ENCODE measurements around the gene STX18. TPM values are rescaled to one million over a fixed set of nuclear protein-coding genes. Genes with fewer than 3 reads are reported as not detected.

The STX18 gene
- total RNA-seq, 1 donor from 2014 or later = 15.1 TPM

DNA sequence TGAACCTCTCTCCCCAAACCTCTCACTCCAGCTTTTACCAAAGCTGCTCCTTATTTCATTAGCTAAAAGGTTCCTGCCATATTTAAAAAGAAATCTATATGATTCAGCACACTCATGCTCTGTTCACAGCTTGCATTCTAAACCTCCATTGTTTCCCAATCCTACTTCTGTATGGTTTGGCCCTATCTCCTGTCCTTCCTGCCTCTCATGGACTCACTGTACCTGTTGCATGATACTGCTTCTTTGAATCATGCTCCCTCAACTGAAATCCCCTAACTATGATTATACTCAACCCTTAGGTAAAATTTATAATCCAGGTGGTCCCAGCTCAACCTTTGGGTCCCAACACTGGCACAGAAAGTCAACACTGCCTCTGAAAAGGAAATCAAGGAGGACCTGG lies 6.3 kb downstream of the STX18 start:
- Histone ChIP-seq H3K27me3 (ENCODE audit: control insufficient read depth in 3 of 3, insufficient read depth in 3 of 3, low read length in 3 of 3) (no peaks in the 10 kb centered on the region), H3K4me3 (ENCODE audit: low read length in 3 of 3) (no peak overlapping the region), H3K27ac (ENCODE audit: low read depth, low read length) (no peak overlapping the region), H3K36me3 (ENCODE audit: control insufficient read depth in 3 of 3, insufficient read depth in 3 of 3, low read length in 3 of 3) (no peaks in the 10 kb centered on the region), H3K4me1 (ENCODE audit: control insufficient read depth in 3 of 3, insufficient read depth in 3 of 3, low read length in 3 of 3) (peaks cover 12 to 13% (median 12%) of the 10 kb centered on the region in 3 donors), H3K9me3 (ENCODE audit: control insufficient read depth in 3 of 3, low read length in 3 of 3) (no peaks in the 10 kb centered on the region), H3K9ac (ENCODE audit: low read depth in 1 of 3, low read length in 3 of 3) (no peak overlapping the region)

DNA sequence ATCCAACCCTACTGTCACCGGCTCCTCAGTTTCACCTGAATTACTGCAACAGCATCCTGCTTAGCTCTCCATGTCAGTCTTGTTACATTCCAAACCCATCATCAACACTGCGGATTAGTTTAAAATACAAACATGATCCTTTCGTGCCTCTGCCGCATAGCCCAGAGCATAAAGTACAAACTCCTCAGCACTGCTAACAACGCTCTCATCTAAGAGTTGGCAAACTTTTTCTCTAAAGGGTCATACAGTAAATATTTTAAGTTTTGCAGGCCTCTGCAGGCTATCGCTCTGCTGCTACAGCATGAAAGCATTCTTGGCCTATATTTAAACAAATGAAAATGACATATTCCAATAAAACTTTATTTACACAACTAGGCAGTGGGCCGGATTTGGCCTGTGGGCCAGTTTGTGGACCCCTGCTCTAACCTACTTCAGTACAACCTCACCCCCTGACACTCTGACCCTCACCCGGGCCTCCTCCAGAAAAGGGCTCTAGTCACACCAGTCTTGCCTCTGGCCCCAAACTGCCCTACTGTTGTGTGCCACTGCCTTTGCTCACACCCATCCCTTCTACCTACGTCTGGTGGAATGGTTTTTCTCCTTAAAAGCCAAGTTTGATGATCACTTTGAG lies 7.2 kb downstream of the STX18 start:
- Histone ChIP-seq H3K9ac (ENCODE audit: low read depth in 1 of 3, low read length in 3 of 3) (no peak overlapping the region), H3K36me3 (ENCODE audit: control insufficient read depth in 3 of 3, insufficient read depth in 3 of 3, low read length in 3 of 3) (no peaks in the 10 kb centered on the region), H3K4me1 (ENCODE audit: control insufficient read depth in 3 of 3, insufficient read depth in 3 of 3, low read length in 3 of 3) (peaks cover 3 to 4% (median 4%) of the 10 kb centered on the region in 3 donors), H3K9me3 (ENCODE audit: control insufficient read depth in 3 of 3, low read length in 3 of 3) (no peaks in the 10 kb centered on the region), H3K27me3 (ENCODE audit: control insufficient read depth in 3 of 3, insufficient read depth in 3 of 3, low read length in 3 of 3) (no peaks in the 10 kb centered on the region), H3K27ac (ENCODE audit: low read depth, low read length) (no peak overlapping the region), H3K4me3 (ENCODE audit: low read length in 3 of 3) (no peak overlapping the region)

GRCh38 chr4:4533461-4534169 lies 8.2 kb downstream of the STX18 start:
- Histone ChIP-seq H3K9me3 (ENCODE audit: control insufficient read depth in 3 of 3, low read length in 3 of 3) (no peaks in the 10 kb centered on the region), H3K27me3 (ENCODE audit: control insufficient read depth in 3 of 3, insufficient read depth in 3 of 3, low read length in 3 of 3) (no peaks in the 10 kb centered on the region), H3K36me3 (ENCODE audit: control insufficient read depth in 3 of 3, insufficient read depth in 3 of 3, low read length in 3 of 3) (no peaks in the 10 kb centered on the region), H3K4me3 (ENCODE audit: low read length in 3 of 3) (no peak overlapping the region), H3K4me1 (ENCODE audit: control insufficient read depth in 3 of 3, insufficient read depth in 3 of 3, low read length in 3 of 3) (no peaks in the 10 kb centered on the region), H3K9ac (ENCODE audit: low read depth in 1 of 3, low read length in 3 of 3) (no peak overlapping the region), H3K27ac (ENCODE audit: low read depth, low read length) (no peak overlapping the region)

- H3K27ac ChIP-seq (ENCODE audit: low read depth, low read length) = no peak overlapping the region
- no peaks in the 10 kb centered on the region for H3K4me1 ChIP-seq (ENCODE audit: control insufficient read depth in 3 of 3, insufficient read depth in 3 of 3, low read length in 3 of 3)
- H3K9me3 ChIP-seq (ENCODE audit: control insufficient read depth in 3 of 3, low read length in 3 of 3) = no peaks in the 10 kb centered on the region
- no peak overlapping the region for H3K4me3 ChIP-seq (ENCODE audit: low read length in 3 of 3)
- no peak overlapping the region for H3K9ac ChIP-seq (ENCODE audit: low read depth in 1 of 3, low read length in 3 of 3)
- H3K27me3 ChIP-seq (ENCODE audit: control insufficient read depth in 3 of 3, insufficient read depth in 3 of 3, low read length in 3 of 3) = no peaks in the 10 kb centered on the region
- no peaks in the 10 kb centered on the region for H3K36me3 ChIP-seq (ENCODE audit: control insufficient read depth in 3 of 3, insufficient read depth in 3 of 3, low read length in 3 of 3)
Observed at GRCh38 chr4:4532371-4533154, 9.3 kb downstream of the STX18 start.

GRCh38 chr4:4529392-4529791 lies 12.5 kb downstream of the STX18 start:
- Histone ChIP-seq H3K27ac (ENCODE audit: low read depth, low read length) (no peak overlapping the region), H3K9me3 (ENCODE audit: control insufficient read depth in 3 of 3, low read length in 3 of 3) (no peaks in the 10 kb centered on the region), H3K36me3 (ENCODE audit: control insufficient read depth in 3 of 3, insufficient read depth in 3 of 3, low read length in 3 of 3) (no peaks in the 10 kb centered on the region), H3K27me3 (ENCODE audit: control insufficient read depth in 3 of 3, insufficient read depth in 3 of 3, low read length in 3 of 3) (no peaks in the 10 kb centered on the region), H3K4me3 (ENCODE audit: low read length in 3 of 3) (no peak overlapping the region), H3K9ac (ENCODE audit: low read depth in 1 of 3, low read length in 3 of 3) (no peak overlapping the region), H3K4me1 (ENCODE audit: control insufficient read depth in 3 of 3, insufficient read depth in 3 of 3, low read length in 3 of 3) (no peaks in the 10 kb centered on the region)

DNA sequence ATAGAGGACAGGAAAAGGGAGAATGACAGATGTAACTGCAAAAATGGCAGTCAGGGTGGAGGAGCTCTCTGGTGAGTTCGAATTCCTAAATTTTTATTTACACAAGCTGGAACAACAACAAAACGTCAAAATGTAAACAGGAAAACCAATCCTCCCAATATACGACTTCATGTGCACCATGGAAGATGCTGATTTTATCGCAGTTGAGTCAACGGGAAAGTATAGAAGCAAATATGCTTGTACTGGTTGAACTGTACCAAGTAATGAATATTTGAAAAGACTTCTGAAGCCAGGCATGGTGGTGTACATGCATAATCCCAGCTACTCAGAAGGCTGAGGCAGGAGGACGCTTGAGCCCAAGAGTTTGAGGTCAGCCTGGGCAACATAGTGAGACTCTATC lies 15.4 kb downstream of the STX18 start:
- H3K9ac ChIP-seq (ENCODE audit: low read depth in 1 of 3, low read length in 3 of 3) = no peak overlapping the region
- no peak overlapping the region for H3K27ac ChIP-seq (ENCODE audit: low read depth, low read length)
- peaks cover 0 to 3% (median 0%) of the 10 kb centered on the region in 3 donors for H3K4me1 ChIP-seq (ENCODE audit: control insufficient read depth in 3 of 3, insufficient read depth in 3 of 3, low read length in 3 of 3)
- no peaks in the 10 kb centered on the region for H3K27me3 ChIP-seq (ENCODE audit: control insufficient read depth in 3 of 3, insufficient read depth in 3 of 3, low read length in 3 of 3)
- no peaks in the 10 kb centered on the region for H3K9me3 ChIP-seq (ENCODE audit: control insufficient read depth in 3 of 3, low read length in 3 of 3)
- no peak overlapping the region for H3K4me3 ChIP-seq (ENCODE audit: low read length in 3 of 3)
- H3K36me3 ChIP-seq (ENCODE audit: control insufficient read depth in 3 of 3, insufficient read depth in 3 of 3, low read length in 3 of 3) = no peaks in the 10 kb centered on the region

GRCh38 chr4:4524364-4524763 lies 17.5 kb downstream of the STX18 start:
- Histone ChIP-seq H3K27me3 (ENCODE audit: control insufficient read depth in 3 of 3, insufficient read depth in 3 of 3, low read length in 3 of 3) (no peaks in the 10 kb centered on the region), H3K27ac (ENCODE audit: low read depth, low read length) (no peak overlapping the region), H3K4me1 (ENCODE audit: control insufficient read depth in 3 of 3, insufficient read depth in 3 of 3, low read length in 3 of 3) (peaks cover 0 to 3% (median 0%) of the 10 kb centered on the region in 3 donors), H3K4me3 (ENCODE audit: low read length in 3 of 3) (no peak overlapping the region), H3K9ac (ENCODE audit: low read depth in 1 of 3, low read length in 3 of 3) (no peak overlapping the region), H3K9me3 (ENCODE audit: control insufficient read depth in 3 of 3, low read length in 3 of 3) (no peaks in the 10 kb centered on the region), H3K36me3 (ENCODE audit: control insufficient read depth in 3 of 3, insufficient read depth in 3 of 3, low read length in 3 of 3) (no peaks in the 10 kb centered on the region)

- H3K27ac ChIP-seq (ENCODE audit: low read depth, low read length) = no peak overlapping the region
- no peaks in the 10 kb centered on the region for H3K36me3 ChIP-seq (ENCODE audit: control insufficient read depth in 3 of 3, insufficient read depth in 3 of 3, low read length in 3 of 3)
Observed at GRCh38 chr4:4521731-4522130, 20.1 kb downstream of the STX18 start.

GRCh38 chr4:4521136-4521535 lies 20.7 kb downstream of the STX18 start:
- Histone ChIP-seq H3K9me3 (ENCODE audit: control insufficient read depth in 3 of 3, low read length in 3 of 3) (no peaks in the 10 kb centered on the region), H3K27ac (ENCODE audit: low read depth, low read length) (no peak overlapping the region)

More at GRCh38 chr4:4521731-4522130, 20.1 kb downstream of the STX18 start:
- no peaks in the 10 kb centered on the region for H3K9me3 ChIP-seq (ENCODE audit: control insufficient read depth in 3 of 3, low read length in 3 of 3)
- no peak overlapping the region for H3K9ac ChIP-seq (ENCODE audit: low read depth in 1 of 3, low read length in 3 of 3)
- H3K27me3 ChIP-seq (ENCODE audit: control insufficient read depth in 3 of 3, insufficient read depth in 3 of 3, low read length in 3 of 3) = no peaks in the 10 kb centered on the region
- H3K4me1 ChIP-seq (ENCODE audit: control insufficient read depth in 3 of 3, insufficient read depth in 3 of 3, low read length in 3 of 3) = peaks cover 0 to 3% (median 0%) of the 10 kb centered on the region in 3 donors
- H3K4me3 ChIP-seq (ENCODE audit: low read length in 3 of 3) = no peak overlapping the region

More at GRCh38 chr4:4521136-4521535, 20.7 kb downstream of the STX18 start:
- H3K4me1 ChIP-seq (ENCODE audit: control insufficient read depth in 3 of 3, insufficient read depth in 3 of 3, low read length in 3 of 3) = peaks cover 0 to 3% (median 0%) of the 10 kb centered on the region in 3 donors
- no peak overlapping the region for H3K4me3 ChIP-seq (ENCODE audit: low read length in 3 of 3)
- no peaks in the 10 kb centered on the region for H3K36me3 ChIP-seq (ENCODE audit: control insufficient read depth in 3 of 3, insufficient read depth in 3 of 3, low read length in 3 of 3)
- no peak overlapping the region for H3K9ac ChIP-seq (ENCODE audit: low read depth in 1 of 3, low read length in 3 of 3)
- no peaks in the 10 kb centered on the region for H3K27me3 ChIP-seq (ENCODE audit: control insufficient read depth in 3 of 3, insufficient read depth in 3 of 3, low read length in 3 of 3)

All from skeletal muscle tissue (tissue), 4 donors.